ENCODE results near the gene CA12.

DNA sequence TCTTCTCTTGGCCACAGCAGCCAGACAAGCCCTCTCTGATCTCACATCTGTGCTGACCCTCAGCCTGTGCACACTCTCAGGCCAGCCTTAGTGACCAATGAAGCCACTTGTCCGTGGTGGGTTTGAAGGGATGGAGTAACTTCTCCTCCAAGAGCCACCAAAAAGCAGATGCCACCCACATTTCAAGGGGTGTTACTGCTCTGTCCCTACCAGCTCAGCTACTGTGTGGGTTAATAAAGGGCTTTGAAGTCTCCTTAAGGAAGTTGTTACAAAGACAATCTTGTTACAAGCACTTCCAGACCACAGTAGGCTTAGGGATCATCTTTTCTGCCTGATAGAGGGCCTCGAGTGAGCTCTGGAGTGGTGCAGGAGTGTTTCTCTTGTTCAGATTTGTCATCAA, 3.3 kb upstream of the CA12 start:
- TF ChIP-seq GATA3 (IDR thresholded peaks at IDR 0.05; ENCODE audit: low read depth, low read length), result no peak
- no peak for TF ChIP-seq GATA2 (IDR thresholded peaks at IDR 0.05; ENCODE audit: low read depth, low read length)

All from SH-SY5Y (cell line).